ENCODE data around the gene SHROOM1.

Gene SHROOM1

DNA sequence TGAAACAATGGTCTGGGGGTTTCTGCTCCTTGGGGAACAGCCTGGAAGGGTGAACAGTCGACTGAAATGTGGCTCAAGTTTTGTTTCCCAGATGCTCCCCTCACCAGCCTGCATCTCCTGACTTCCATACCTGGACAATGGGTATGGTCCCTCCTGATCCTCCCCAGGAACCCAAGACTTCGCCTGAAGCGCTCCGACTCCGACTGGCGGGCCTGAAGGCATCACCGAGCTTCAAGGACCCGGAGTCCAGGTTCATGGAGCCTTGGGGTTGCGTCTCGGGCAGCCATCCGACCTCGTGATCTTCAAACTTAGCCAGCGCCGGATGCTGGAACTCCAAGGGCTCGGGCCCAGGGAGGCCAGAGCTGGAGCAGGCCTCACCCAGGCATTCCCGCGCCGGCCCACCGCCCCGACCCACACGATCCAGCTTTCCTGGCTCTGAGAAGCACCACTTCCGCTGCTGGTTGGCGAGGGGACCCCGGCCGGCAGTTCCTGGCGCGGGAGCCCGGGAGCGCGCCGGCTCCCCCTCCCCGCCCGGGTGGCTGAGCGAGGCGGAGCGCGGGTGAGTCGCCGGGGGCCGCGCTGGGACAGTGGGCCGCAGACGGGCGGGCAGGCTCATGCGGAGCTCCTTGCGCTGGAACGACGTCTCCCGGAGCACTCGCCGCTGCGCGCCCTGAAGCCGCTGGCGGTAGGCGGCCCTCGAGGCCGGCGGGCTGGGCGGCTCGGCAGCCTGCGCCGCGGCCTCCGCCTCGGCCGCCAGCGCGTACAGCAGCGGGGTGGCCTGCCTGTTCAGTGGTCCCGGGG lies 5.2 kb downstream of the SHROOM1 start:
- DNase-seq (ENCODE audit: low spot score) = no peak

DNA sequence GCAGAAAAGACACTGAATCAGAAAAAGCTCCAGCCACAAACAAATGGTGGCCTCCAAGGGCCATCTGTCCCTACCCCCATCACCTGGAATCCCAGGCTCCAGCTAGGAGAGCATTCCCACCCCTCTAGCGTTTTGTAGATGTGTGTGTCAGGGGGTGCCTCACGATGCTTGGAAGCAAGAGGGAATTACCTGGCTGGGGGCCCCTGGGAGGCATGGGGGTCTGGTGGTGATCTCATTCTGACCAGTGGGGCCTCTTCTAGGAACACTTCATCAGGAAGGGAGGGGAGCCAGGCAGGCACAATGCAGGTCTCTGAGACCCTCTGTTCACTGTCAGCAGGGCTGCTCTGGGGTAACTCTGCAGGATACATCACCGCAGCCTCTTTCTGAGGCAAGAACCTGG lies 6.0 kb downstream of the SHROOM1 start:
- DNase-seq (ENCODE audit: low spot score) = no peak

DNA sequence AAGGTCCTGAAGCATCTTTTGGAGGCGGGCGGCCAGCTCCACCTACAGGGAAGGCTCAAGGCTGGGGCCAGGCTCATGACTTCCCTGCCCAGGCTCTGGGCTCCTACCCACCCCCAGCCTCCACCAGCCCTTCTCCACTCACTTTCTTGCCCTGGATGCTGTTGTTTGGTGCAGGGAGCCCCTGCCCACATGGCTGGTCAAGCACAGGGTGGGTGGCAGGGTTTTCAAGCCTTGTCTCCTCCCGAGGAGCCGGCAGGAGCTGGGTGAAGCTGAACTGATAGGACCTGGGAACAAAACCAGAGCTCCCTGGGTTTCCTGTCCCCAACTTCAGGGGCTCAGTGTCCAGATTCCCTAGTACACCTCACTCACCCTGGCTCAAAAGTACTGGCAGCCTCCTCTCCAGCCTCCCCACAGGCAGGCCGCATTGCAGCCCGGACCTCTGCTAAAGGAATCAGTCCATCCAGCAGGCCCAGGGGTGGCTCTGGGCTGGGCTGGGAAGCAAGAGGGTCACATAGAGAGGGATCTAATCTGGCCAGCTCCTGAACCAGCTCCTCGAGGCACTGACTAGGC lies 6.9 kb downstream of the SHROOM1 start:
- DNase-seq (ENCODE audit: low spot score) = no peak

GRCh38 chr5:132822650-132823480 lies 7.6 kb downstream of the SHROOM1 start:
- no peak for DNase-seq (ENCODE audit: low spot score)

- peak; percentile 94 for DNase-seq (ENCODE audit: low spot score)
Measured at GRCh38 chr5:132821791-132822190, 8.7 kb downstream of the SHROOM1 start.

DNA sequence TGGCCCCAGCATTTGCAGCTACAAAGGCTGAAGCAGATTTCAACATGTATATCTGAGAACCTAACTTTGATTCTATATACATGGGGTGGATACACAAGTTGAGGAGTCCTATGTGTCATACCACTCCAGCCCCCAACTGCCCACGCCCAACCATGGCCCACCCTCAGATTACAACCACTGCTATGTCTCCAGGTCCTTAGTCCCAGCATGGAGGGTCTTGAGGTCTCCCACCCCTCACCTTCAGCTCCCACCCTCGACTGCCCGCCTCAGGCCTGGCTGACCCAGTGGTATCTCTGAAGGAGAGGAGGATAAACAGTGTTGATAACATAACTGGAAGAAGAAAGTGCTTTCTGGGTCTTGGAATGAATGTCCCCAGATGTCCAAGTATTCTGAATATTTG lies 9.1 kb downstream of the SHROOM1 start:
- DNase-seq (ENCODE audit: low spot score) = no peak

DNA sequence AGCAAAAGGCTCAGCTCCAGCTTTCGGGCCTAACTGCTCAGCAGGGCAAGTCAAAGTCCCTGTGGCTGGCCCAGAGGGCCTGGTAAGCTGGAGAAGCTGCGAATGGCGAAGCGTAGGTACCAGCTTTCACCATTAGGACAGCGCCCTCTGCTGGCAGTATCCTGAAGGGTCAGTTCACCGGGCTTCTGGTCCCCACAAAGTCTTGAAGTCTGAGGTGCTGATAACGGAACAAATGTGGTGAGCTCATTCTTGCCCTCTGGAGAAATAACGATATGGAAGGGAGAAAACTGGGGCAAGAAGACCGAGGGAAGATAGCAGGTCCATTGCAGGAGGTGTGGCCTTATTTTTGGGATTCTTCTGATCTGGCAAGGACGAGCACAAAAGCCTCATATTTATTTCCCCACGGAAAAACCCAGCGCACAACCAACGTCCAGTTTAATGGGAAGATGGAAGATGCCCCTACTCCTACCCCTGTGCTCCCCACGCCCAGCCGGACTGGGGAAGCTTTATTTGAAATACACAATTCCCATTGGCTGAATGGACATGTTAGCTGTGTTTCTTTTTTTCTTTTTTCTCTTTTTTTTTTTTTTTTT lies 10.2 kb downstream of the SHROOM1 start:
- DNase-seq (ENCODE audit: low spot score) = peak; percentile 98

- no peak for DNase-seq (ENCODE audit: low spot score)
Measured at GRCh38 chr5:132819468-132819867, 11.0 kb downstream of the SHROOM1 start.

GRCh38 chr5:132817011-132817410 lies 13.4 kb downstream of the SHROOM1 start:
- no peak for DNase-seq (ENCODE audit: low spot score)

- no peak for DNase-seq (ENCODE audit: low spot score)
Measured at GRCh38 chr5:132816554-132816953, 13.9 kb downstream of the SHROOM1 start.

GRCh38 chr5:132816083-132816482 lies 14.4 kb downstream of the SHROOM1 start:
- DNase-seq (ENCODE audit: low spot score) = no peak

DNA sequence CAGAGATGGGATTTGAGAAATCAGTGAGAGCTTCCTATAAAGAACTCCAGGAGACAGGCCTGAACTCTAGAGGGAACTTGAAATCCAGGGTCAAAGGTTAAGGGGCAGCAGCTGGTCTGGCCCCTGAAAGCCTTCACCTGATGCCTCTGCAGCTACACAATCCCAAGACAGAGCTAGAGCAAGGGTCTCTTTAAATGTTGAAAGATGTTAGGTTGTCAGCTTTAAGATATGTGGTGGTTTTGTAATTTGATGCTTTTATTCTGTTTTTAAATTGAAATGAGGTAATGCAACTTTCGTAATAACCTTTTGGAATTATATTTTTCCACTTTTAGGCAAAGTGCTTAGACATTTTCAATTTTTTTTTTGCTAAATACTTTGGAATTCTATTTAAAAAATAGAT lies 15.0 kb downstream of the SHROOM1 start:
- DNase-seq (ENCODE audit: low spot score) = no peak

GRCh38 chr5:132814503-132815294 lies 15.7 kb downstream of the SHROOM1 start:
- DNase-seq (ENCODE audit: low spot score) = no peak

- DNase-seq (ENCODE audit: low spot score) = no peak
Measured at GRCh38 chr5:132813599-132814502, 16.6 kb downstream of the SHROOM1 start.

DNA sequence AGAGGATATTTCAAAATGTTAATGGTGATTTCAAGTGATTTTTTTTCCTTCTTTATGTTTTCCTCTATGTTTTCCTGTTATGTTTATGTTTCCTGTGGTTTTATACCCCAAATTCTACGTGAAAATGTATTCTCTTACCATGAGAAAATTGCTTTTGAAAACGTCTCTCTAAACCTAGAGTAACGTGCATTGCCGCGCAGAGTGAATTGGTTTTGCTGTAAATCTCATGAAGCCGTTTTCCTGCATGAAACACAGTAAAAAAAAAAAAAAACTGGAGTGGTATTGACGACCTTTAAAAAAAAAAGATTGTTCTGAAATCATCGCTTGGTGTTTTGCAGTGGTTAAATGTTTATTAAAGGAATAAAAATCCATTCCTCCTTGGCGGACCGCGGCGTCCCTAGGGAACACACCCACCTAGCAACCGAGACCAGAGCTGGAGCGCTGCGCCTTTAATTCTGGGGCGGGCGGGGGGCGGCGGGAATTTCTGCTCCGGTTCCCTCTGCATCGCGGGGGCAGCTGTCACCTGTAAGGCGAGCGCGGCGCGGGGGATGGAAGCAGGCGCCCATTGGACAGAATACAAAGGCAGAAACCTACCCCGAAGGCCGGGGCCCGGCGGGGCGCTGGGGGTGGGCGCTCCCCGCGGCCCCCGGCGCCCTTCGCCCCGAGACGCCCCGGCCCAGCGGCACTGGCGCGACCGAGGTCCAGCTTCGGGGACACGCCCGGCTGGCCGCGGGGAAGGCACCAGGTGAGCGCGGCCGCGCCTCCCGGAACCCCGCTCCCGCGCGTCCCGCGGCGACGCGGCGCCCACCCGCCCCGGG lies 17.5 kb downstream of the SHROOM1 start, which contains the start of gene SOWAHA:
TSS of gene SOWAHA (plus strand) at position 522 of the 818 bp plus-strand sequence. CDS start 320 bp downstream, outside the sequence.
- no peak for DNase-seq (ENCODE audit: low spot score)

GRCh38 chr5:132812123-132812765 lies 18.2 kb downstream of the SHROOM1 start:
- no peak for DNase-seq (ENCODE audit: low spot score)

GRCh38 chr5:132810605-132811004 lies 19.8 kb downstream of the SHROOM1 start:
- no peak for DNase-seq (ENCODE audit: low spot score)

- DNase-seq (ENCODE audit: low spot score) = no peak
Measured at GRCh38 chr5:132808866-132809265, 21.6 kb downstream of the SHROOM1 start.

GRCh38 chr5:132808448-132808847 lies 22.0 kb downstream of the SHROOM1 start:
- DNase-seq (ENCODE audit: low spot score) = no peak
